GM12865 (cell line): ENCODE measurements around the gene TLNRD1.

Experiments
- DNase-seq: peaks from one replicate; pipeline ENCODE4 v3.0.0; 2010; ENCODE audit warnings: low read depth
- H3K4me3 ChIP-seq: 2 replicates; pipeline ENCODE4 v1.5.1; 2011; ENCODE audit warnings: mild to moderate bottlenecking, low read depth, low read length, control low read depth
- CTCF ChIP-seq: IDR thresholded peaks from 2 replicates; pipeline ENCODE4 v1.5.1; 2011; ENCODE audit warnings: low read length, control low read depth, low read depth, inconsistent platforms; ENCODE audit not compliant: insufficient read depth; ENCODE audit errors: missing control alignments

TLNRD1 gene

GRCh38 chr15:81002009-81002330 lies 1.2 kb downstream of the TLNRD1 start:
- TF ChIP-seq CTCF = no peak
- no peak for DNase-seq
- peak overlapping the region; percentile 87 for H3K4me3 ChIP-seq

GRCh38 chr15:81002331-81003096 lies 1.8 kb downstream of the TLNRD1 start:
- no peak for TF ChIP-seq CTCF
- DNase-seq = peak; percentile 51
- H3K4me3 ChIP-seq = peak overlapping the region; percentile 87

GRCh38 chr15:81003097-81003350 lies 2.3 kb downstream of the TLNRD1 start:
- no peak for TF ChIP-seq CTCF
- DNase-seq = no peak
- H3K4me3 ChIP-seq = no peak overlapping the region

- no peak overlapping the region for H3K4me3 ChIP-seq
- DNase-seq = no peak
- TF ChIP-seq CTCF = no peak
These were observed 5.4 kb downstream of the TLNRD1 start for GRCh38 chr15:81006124-81006523.

GRCh38 chr15:81007428-81008064 lies 6.8 kb downstream of the TLNRD1 start:
- no peak for TF ChIP-seq CTCF
- H3K4me3 ChIP-seq = no peak overlapping the region
- DNase-seq = no peak

- no peak overlapping the region for H3K4me3 ChIP-seq
- TF ChIP-seq CTCF = no peak
- no peak for DNase-seq
These were observed 7.6 kb downstream of the TLNRD1 start for GRCh38 chr15:81008312-81008711.

- no peak for DNase-seq
- no peak overlapping the region for H3K4me3 ChIP-seq
- TF ChIP-seq CTCF = no peak
These were observed 9.4 kb downstream of the TLNRD1 start for GRCh38 chr15:81010086-81010485.
